ENCODE measurements around the gene MITF. TPM values are rescaled to one million over a fixed set of nuclear protein-coding genes. Genes with fewer than 3 reads are reported as not detected.

The MITF gene
- total and polyA plus RNA-seq, 2 of the 4 experiments (the other 2 are of a cell fraction): 6.5 to 16.7 TPM

DNA sequence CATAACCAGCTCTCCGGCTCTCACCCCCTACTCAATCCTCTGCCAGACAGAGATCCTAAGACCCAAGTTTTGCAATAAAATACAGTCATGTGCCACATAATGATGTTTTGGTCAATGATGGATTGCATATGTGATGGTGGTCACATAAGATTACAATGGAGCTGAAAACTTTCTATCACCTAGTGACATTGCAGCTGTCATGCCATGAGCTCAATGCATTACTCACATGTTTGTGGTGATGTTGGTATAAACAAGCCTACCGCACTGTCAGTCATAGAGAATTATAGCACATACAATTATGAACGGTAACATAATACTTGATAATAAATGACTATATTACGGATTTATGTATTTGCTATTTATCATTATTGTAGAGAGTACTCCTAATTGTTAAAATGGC lies 233.4 kb downstream of the MITF start:
- DNase-seq (no peak), ATAC-seq (ENCODE audit: low read depth) (no peak)
- no peak overlapping the region for H2BK15ac ChIP-seq (ENCODE audit: low read depth, low read length)
- H3K14ac ChIP-seq (replicated peaks; ENCODE audit: low read depth, low read length): no peak overlapping the region
- H3K56ac ChIP-seq (ENCODE audit: extremely low read depth, insufficient read depth, low read length): no peak overlapping the region
- H3K4ac ChIP-seq (ENCODE audit: low read depth, low read length): no peak overlapping the region
- ChIA-PET POLR2A (ENCODE audit: unreplicated experiment) (no interaction called here), CTCF (no interaction called here)
- no peak overlapping the region for H2AFZ ChIP-seq (replicated peaks; ENCODE audit: low read length, poor library complexity)
- no peak overlapping the region for H4K91ac ChIP-seq (ENCODE audit: insufficient read depth, low read depth, low read length)
- in situ Hi-C loops (cut with MboI; ENCODE audit: low sequenced_read_pairs) (loop anchor here (25.0 kb wide), 1 partner anchor 810 kb away; no protein-coding TSS in a partner anchor), dilution Hi-C loops (cut with HindIII; ENCODE audit: low sequenced_read_pairs, unreplicated experiment) (no loop called here), intact Hi-C loops (cut with micrococcal nuclease) (no loop called here)
- no peak overlapping the region for H2BK120ac ChIP-seq (ENCODE audit: low read depth, low read length)
- H3K9ac ChIP-seq (ENCODE audit: low read depth, low read length): no peak overlapping the region
- H3K27ac ChIP-seq (ENCODE audit: insufficient read depth, low read length): no peak overlapping the region
- H3K9me3 ChIP-seq (ENCODE audit: control insufficient read depth, insufficient read depth, low read length): peaks cover 2% of the 10 kb centered on the region; the same call in 1 of the 2 replicates
- no peaks in the 10 kb centered on the region for H3K9me1 ChIP-seq (ENCODE audit: insufficient read depth, low read length)
- BruUV-seq (replicated peaks): no TSS peak
- H3K4me1 ChIP-seq (ENCODE audit: control insufficient read depth, insufficient read depth, low read length): no peaks in the 10 kb centered on the region
- no peaks in the 10 kb centered on the region for H4K20me1 ChIP-seq (ENCODE audit: insufficient read depth, low read length)
- WGBS, 2 experiments (ENCODE audit: extremely low coverage in 2 of 2, insufficient read length in 1 of 2): no CpG with 5 or more reads among the region's 4 CpGs
- TF ChIP-seq SMC3 (IDR thresholded peaks at IDR 0.05; ENCODE audit: low read depth, low read length) (no peak), NFE2L2 (IDR thresholded peaks at IDR 0.05; ENCODE audit: low read depth, low read length) (no peak), BHLHE40 (IDR thresholded peaks at IDR 0.05; ENCODE audit: low read depth, low read length) (no peak)
- H3K4me3 ChIP-seq (ENCODE audit: insufficient read depth, low read depth, low read length): no peak overlapping the region
- H3K27me3 ChIP-seq (ENCODE audit: control insufficient read depth, insufficient read depth, low read length): no peaks in the 10 kb centered on the region
- no peak overlapping the region for H2BK20ac ChIP-seq (ENCODE audit: low read depth, low read length)
- H4K8ac ChIP-seq (ENCODE audit: low read depth in 2 of 2, low read length in 2 of 2): no peak overlapping the region
- H2AK9ac ChIP-seq (replicated peaks; ENCODE audit: low read depth, low read length, poor library complexity): no peak overlapping the region
- H3K4me2 ChIP-seq (ENCODE audit: low read depth, low read length): no peak overlapping the region
- no peak overlapping the region for H2BK5ac ChIP-seq (ENCODE audit: low read depth, low read length, poor library complexity, severe bottlenecking)
- no peak overlapping the region for H4K5ac ChIP-seq (ENCODE audit: low read depth, low read length)
- H3K18ac ChIP-seq (ENCODE audit: low read depth, low read length): no peak overlapping the region
- H2AK5ac ChIP-seq (ENCODE audit: low read depth, low read length): no peak overlapping the region
- no peaks in the 10 kb centered on the region for H3K36me3 ChIP-seq (ENCODE audit: control insufficient read depth, insufficient read depth, low read length)
- no peaks in the 10 kb centered on the region for H3K79me1 ChIP-seq (ENCODE audit: low read depth in 1 of 2, low read length in 2 of 2)
- H3K23ac ChIP-seq (ENCODE audit: low read depth, low read length): no peak overlapping the region

Data from IMR-90 (cell line).